HG03280 (cell line): ENCODE results near the gene ARHGAP4.
A peak's percentile ranks its signal among the peaks of the same experiment; 100 is the strongest.

Source experiments
- ATAC-seq: cut with Tn5 transposase; IDR thresholded peaks from one replicate; pipeline ENCODE4 v1.9.1; 2021; ENCODE audit warnings: mild to moderate bottlenecking, moderate library complexity; ENCODE audit not compliant: unreplicated experiment

Gene ARHGAP4

GRCh38 chrX:153908219-153908860 is 17.7 kb downstream of the ARHGAP4 start:
- ATAC-seq = no peak

GRCh38 chrX:153907456-153907855 is 18.6 kb downstream of the ARHGAP4 start:
- no peak for ATAC-seq

- no peak for ATAC-seq
Observed at GRCh38 chrX:153906126-153906917, 19.7 kb downstream of the ARHGAP4 start.

- ATAC-seq = no peak
Observed at GRCh38 chrX:153905481-153906095, 20.5 kb downstream of the ARHGAP4 start.

GRCh38 chrX:153903991-153904957 is 21.8 kb downstream of the ARHGAP4 start, which contains the start of gene AVPR2:
Gene AVPR2, plus strand, starts transcription at chrX:153904673. Its CDS starts 473 bp downstream, at chrX:153905146.
- ATAC-seq = no peak

- ATAC-seq = no peak
Observed at GRCh38 chrX:153903238-153903980, 22.7 kb downstream of the ARHGAP4 start.

GRCh38 chrX:153902385-153902784 is 23.7 kb downstream of the ARHGAP4 start:
- no peak for ATAC-seq

- ATAC-seq = no peak
Observed at GRCh38 chrX:153901753-153902140, 24.3 kb downstream of the ARHGAP4 start.

- peak; percentile 60 for ATAC-seq
Observed at GRCh38 chrX:153900831-153901752, 25.0 kb downstream of the ARHGAP4 start.

GRCh38 chrX:153897899-153898298 is 28.2 kb downstream of the ARHGAP4 start:
- ATAC-seq = no peak

- ATAC-seq = no peak
Observed at GRCh38 chrX:153889123-153889522, 36.9 kb downstream of the ARHGAP4 start.

GRCh38 chrX:153888344-153888743 is 37.7 kb downstream of the ARHGAP4 start:
- ATAC-seq = no peak

- ATAC-seq = no peak
Observed at GRCh38 chrX:153887385-153887784, 38.7 kb downstream of the ARHGAP4 start.

- no peak for ATAC-seq
Observed at GRCh38 chrX:153886915-153887314, 39.1 kb downstream of the ARHGAP4 start.

- ATAC-seq = no peak
Observed at GRCh38 chrX:153885968-153886903, 39.8 kb downstream of the ARHGAP4 start, which contains the start of gene L1CAM. Gene L1CAM, minus strand, starts transcription at chrX:153886173. Its CDS starts 10,337 bp downstream, at chrX:153875836.

- ATAC-seq = no peak
Observed at GRCh38 chrX:153885208-153885787, 40.8 kb downstream of the ARHGAP4 start.

GRCh38 chrX:153884590-153884989 is 41.5 kb downstream of the ARHGAP4 start:
- no peak for ATAC-seq
